DOHH2 (cell line): ENCODE results near the gene AGO4.
"Not testable (repeated sequence)": the region's sequence is repeated elsewhere in the genome, so short reads cannot be mapped to it uniquely, and the experiment has no call there.

ENCODE experiments used
- CTCF ChIP-seq: fragments of 200-600 bp; sonication (generic); IDR thresholded peaks from one replicate; pipeline ENCODE4 v1.5.1; 2014; ENCODE audit warnings: antibody characterized with exemption, mild to moderate bottlenecking, low read depth, low read length; ENCODE audit not compliant: poor library complexity, severe bottlenecking
- EZH2phosphoT487 ChIP-seq: fragments of 200-600 bp; sonication (generic); IDR thresholded peaks from 2 replicates; pipeline ENCODE4 v1.6.1; 2017; ENCODE audit warnings: borderline replicate concordance, mild to moderate bottlenecking, antibody characterized with exemption, low read length, moderate library complexity, mixed read lengths

GRCh38 chr1:35874115-35874514, 66.3 kb downstream of the AGO4 start:
- TF ChIP-seq CTCF, EZH2phosphoT487: not testable (repeated sequence)
